ENCODE measurements around the gene USP25. TPM values are rescaled to one million over a fixed set of nuclear protein-coding genes. Genes with fewer than 3 reads are reported as not detected.

USP25 gene
- total and polyA plus RNA-seq, 2 of the 8 experiments (the other 6 are each of a cell fraction or from before 2014, with no cell fraction given), result 11.2 to 48.1 TPM

DNA sequence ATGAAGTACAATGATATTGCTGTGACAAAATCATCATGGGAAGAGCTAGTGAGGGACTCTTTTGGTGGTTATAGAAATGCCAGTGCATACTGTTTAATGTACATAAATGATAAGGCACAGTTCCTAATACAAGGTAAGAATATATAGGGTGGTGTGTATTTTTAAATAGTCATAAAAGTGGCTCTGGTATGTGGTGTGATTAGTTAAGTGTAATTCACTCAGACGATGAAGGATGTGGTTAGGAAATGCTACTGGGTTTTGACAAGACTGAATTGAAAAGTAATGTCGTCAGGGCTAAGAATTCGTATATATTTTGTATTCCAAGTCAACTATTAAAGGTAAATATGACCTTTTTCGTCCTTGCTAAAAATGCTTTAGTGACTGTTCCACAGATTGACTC is 101.7 kb downstream of the USP25 start (continued):
- no peak for TF ChIP-seq CHD7 (IDR thresholded peaks at IDR 0.05; ENCODE audit: insufficient replicate concordance, low read length)
- TF ChIP-seq E2F6 (IDR thresholded peaks at IDR 0.05), result no peak

Data from H1 (cell line).